ENCODE results near the gene MBD3L5.
"Not testable (repeated sequence)": the region's sequence is repeated elsewhere in the genome, so short reads cannot be mapped to it uniquely, and the experiment has no call there.

The MBD3L5 gene

GRCh38 chr19:7006135-7006704 is 24.2 kb upstream of the MBD3L5 start:
- Histone ChIP-seq H3K9me3 (ENCODE audit: insufficient read depth, low read depth, low read length) (peaks cover 62% of the 10 kb centered on the region), H3K27me3 (ENCODE audit: insufficient read depth, low read length) (no peaks in the 10 kb centered on the region), H3K9ac (ENCODE audit: low read depth, low read length) (no peak overlapping the region), H3K4me1 (ENCODE audit: insufficient read depth, low read length) (no peaks in the 10 kb centered on the region), H3K36me3 (ENCODE audit: insufficient read depth, low read length) (no peaks in the 10 kb centered on the region), H3K27ac (ENCODE audit: low read depth, low read length) (no peak overlapping the region), H3K4me3 (ENCODE audit: low read length) (no peak overlapping the region)
- WGBS, result 64% methylated on average over 11 of the region's 11 CpGs

GRCh38 chr19:7007859-7008258 is 22.5 kb upstream of the MBD3L5 start:
- no peaks in the 10 kb centered on the region for H3K36me3 ChIP-seq (ENCODE audit: insufficient read depth, low read length)
- no peaks in the 10 kb centered on the region for H3K4me1 ChIP-seq (ENCODE audit: insufficient read depth, low read length)
- no peaks in the 10 kb centered on the region for H3K27me3 ChIP-seq (ENCODE audit: insufficient read depth, low read length)
- no peak overlapping the region for H3K9ac ChIP-seq (ENCODE audit: low read depth, low read length)
- 80% methylated on average over 4 of the region's 4 CpGs for WGBS
- H3K9me3 ChIP-seq (ENCODE audit: insufficient read depth, low read depth, low read length), result peaks cover 60% of the 10 kb centered on the region
- H3K4me3 ChIP-seq (ENCODE audit: low read length), result no peak overlapping the region
- H3K27ac ChIP-seq (ENCODE audit: low read depth, low read length), result no peak overlapping the region

GRCh38 chr19:7010722-7011593 is 19.4 kb upstream of the MBD3L5 start:
- no peak overlapping the region for H3K4me3 ChIP-seq (ENCODE audit: low read length)
- no peaks in the 10 kb centered on the region for H3K27me3 ChIP-seq (ENCODE audit: insufficient read depth, low read length)
- no peak overlapping the region for H3K27ac ChIP-seq (ENCODE audit: low read depth, low read length)
- no peaks in the 10 kb centered on the region for H3K36me3 ChIP-seq (ENCODE audit: insufficient read depth, low read length)
- no peaks in the 10 kb centered on the region for H3K4me1 ChIP-seq (ENCODE audit: insufficient read depth, low read length)
- WGBS, result 87% methylated on average over 11 of the region's 12 CpGs
- peaks cover 69% of the 10 kb centered on the region for H3K9me3 ChIP-seq (ENCODE audit: insufficient read depth, low read depth, low read length)
- H3K9ac ChIP-seq (ENCODE audit: low read depth, low read length), result no peak overlapping the region

- peaks cover 72% of the 10 kb centered on the region for H3K9me3 ChIP-seq (ENCODE audit: insufficient read depth, low read depth, low read length)
- WGBS, result 67% methylated on average over 4 of the region's 4 CpGs
- H3K36me3 ChIP-seq (ENCODE audit: insufficient read depth, low read length), result no peaks in the 10 kb centered on the region
- no peak overlapping the region for H3K27ac ChIP-seq (ENCODE audit: low read depth, low read length)
- no peak overlapping the region for H3K9ac ChIP-seq (ENCODE audit: low read depth, low read length)
- H3K4me1 ChIP-seq (ENCODE audit: insufficient read depth, low read length), result no peaks in the 10 kb centered on the region
- no peaks in the 10 kb centered on the region for H3K27me3 ChIP-seq (ENCODE audit: insufficient read depth, low read length)
- H3K4me3 ChIP-seq (ENCODE audit: low read length), result no peak overlapping the region
Observed at GRCh38 chr19:7013678-7014077, 16.7 kb upstream of the MBD3L5 start.

GRCh38 chr19:7018828-7019227 is 11.6 kb upstream of the MBD3L5 start:
- Histone ChIP-seq H3K4me3 (ENCODE audit: low read length) (no peak overlapping the region), H3K9ac (ENCODE audit: low read depth, low read length) (no peak overlapping the region), H3K27me3 (ENCODE audit: insufficient read depth, low read length) (no peaks in the 10 kb centered on the region), H3K4me1 (ENCODE audit: insufficient read depth, low read length) (no peaks in the 10 kb centered on the region), H3K9me3 (ENCODE audit: insufficient read depth, low read depth, low read length) (peaks cover 42% of the 10 kb centered on the region), H3K36me3 (ENCODE audit: insufficient read depth, low read length) (no peaks in the 10 kb centered on the region), H3K27ac (ENCODE audit: low read depth, low read length) (no peak overlapping the region)
- WGBS, result 78% methylated on average over 3 of the region's 6 CpGs

- H3K36me3 ChIP-seq (ENCODE audit: insufficient read depth, low read length); H3K9ac ChIP-seq (ENCODE audit: low read depth, low read length); H3K27me3 ChIP-seq (ENCODE audit: insufficient read depth, low read length); H3K4me3 ChIP-seq (ENCODE audit: low read length); H3K27ac ChIP-seq (ENCODE audit: low read depth, low read length); H3K4me1 ChIP-seq (ENCODE audit: insufficient read depth, low read length): not testable (repeated sequence)
- peaks cover 19% of the 10 kb centered on the region for H3K9me3 ChIP-seq (ENCODE audit: insufficient read depth, low read depth, low read length)
- WGBS, result no CpG with 5 or more reads among the region's 6 CpGs
Observed at GRCh38 chr19:7021331-7021730, 9.0 kb upstream of the MBD3L5 start, which contains the start of gene MBD3L2B. Gene MBD3L2B, minus strand, starts transcription at chr19:7021431. Its CDS starts 34 bp downstream, at chr19:7021397.

GRCh38 chr19:7028790-7029189 is 1.6 kb upstream of the MBD3L5 start:
- H3K9me3 ChIP-seq (ENCODE audit: insufficient read depth, low read depth, low read length); H3K4me1 ChIP-seq (ENCODE audit: insufficient read depth, low read length); H3K27me3 ChIP-seq (ENCODE audit: insufficient read depth, low read length); H3K36me3 ChIP-seq (ENCODE audit: insufficient read depth, low read length); H3K4me3 ChIP-seq (ENCODE audit: low read length); H3K9ac ChIP-seq (ENCODE audit: low read depth, low read length); H3K27ac ChIP-seq (ENCODE audit: low read depth, low read length): not testable (repeated sequence)
- no CpG with 5 or more reads among the region's 1 CpG for WGBS

GRCh38 chr19:7040079-7040478 is 9.7 kb downstream of the MBD3L5 start, which contains the start of gene MBD3L4:
Gene MBD3L4, minus strand, starts transcription at chr19:7040179. Its CDS starts 35 bp downstream, at chr19:7040144.
- not testable (repeated sequence) for H3K4me1 ChIP-seq (ENCODE audit: insufficient read depth, low read length); H3K27ac ChIP-seq (ENCODE audit: low read depth, low read length); H3K9me3 ChIP-seq (ENCODE audit: insufficient read depth, low read depth, low read length); H3K36me3 ChIP-seq (ENCODE audit: insufficient read depth, low read length); H3K4me3 ChIP-seq (ENCODE audit: low read length); H3K9ac ChIP-seq (ENCODE audit: low read depth, low read length); H3K27me3 ChIP-seq (ENCODE audit: insufficient read depth, low read length)
- no CpG with 5 or more reads among the region's 9 CpGs for WGBS

- not testable (repeated sequence) for H3K4me3 ChIP-seq (ENCODE audit: low read length); H3K9ac ChIP-seq (ENCODE audit: low read depth, low read length); H3K9me3 ChIP-seq (ENCODE audit: insufficient read depth, low read depth, low read length); H3K36me3 ChIP-seq (ENCODE audit: insufficient read depth, low read length); H3K27ac ChIP-seq (ENCODE audit: low read depth, low read length); H3K4me1 ChIP-seq (ENCODE audit: insufficient read depth, low read length); H3K27me3 ChIP-seq (ENCODE audit: insufficient read depth, low read length)
- no CpG with 5 or more reads among the region's 2 CpGs for WGBS
Observed at GRCh38 chr19:7041563-7041962, 11.2 kb downstream of the MBD3L5 start.

- H3K9me3 ChIP-seq (ENCODE audit: insufficient read depth, low read depth, low read length); H3K27ac ChIP-seq (ENCODE audit: low read depth, low read length); H3K27me3 ChIP-seq (ENCODE audit: insufficient read depth, low read length); H3K4me1 ChIP-seq (ENCODE audit: insufficient read depth, low read length); H3K4me3 ChIP-seq (ENCODE audit: low read length); H3K36me3 ChIP-seq (ENCODE audit: insufficient read depth, low read length); H3K9ac ChIP-seq (ENCODE audit: low read depth, low read length): not testable (repeated sequence)
- no CpG with 5 or more reads among the region's 7 CpGs for WGBS
Observed at GRCh38 chr19:7049021-7049420, 18.6 kb downstream of the MBD3L5 start, which contains the start of gene MBD3L2. Gene MBD3L2, plus strand, starts transcription at chr19:7049321. Its CDS starts 53 bp downstream, at chr19:7049374.

GRCh38 chr19:7051421-7051820 is 21.0 kb downstream of the MBD3L5 start:
- no CpG with 5 or more reads among the region's 5 CpGs for WGBS
- not testable (repeated sequence) for H3K4me3 ChIP-seq (ENCODE audit: low read length); H3K9me3 ChIP-seq (ENCODE audit: insufficient read depth, low read depth, low read length); H3K27ac ChIP-seq (ENCODE audit: low read depth, low read length); H3K9ac ChIP-seq (ENCODE audit: low read depth, low read length); H3K36me3 ChIP-seq (ENCODE audit: insufficient read depth, low read length); H3K27me3 ChIP-seq (ENCODE audit: insufficient read depth, low read length); H3K4me1 ChIP-seq (ENCODE audit: insufficient read depth, low read length)
